Measurements from ENCODE around the gene NPEPL1. TPM values are rescaled to one million over a fixed set of nuclear protein-coding genes. Genes with fewer than 3 reads are reported as not detected.

The NPEPL1 gene
- total RNA-seq, 4 donors from 2014 or later: 21.7 to 37.9 (median 29.7) TPM

DNA sequence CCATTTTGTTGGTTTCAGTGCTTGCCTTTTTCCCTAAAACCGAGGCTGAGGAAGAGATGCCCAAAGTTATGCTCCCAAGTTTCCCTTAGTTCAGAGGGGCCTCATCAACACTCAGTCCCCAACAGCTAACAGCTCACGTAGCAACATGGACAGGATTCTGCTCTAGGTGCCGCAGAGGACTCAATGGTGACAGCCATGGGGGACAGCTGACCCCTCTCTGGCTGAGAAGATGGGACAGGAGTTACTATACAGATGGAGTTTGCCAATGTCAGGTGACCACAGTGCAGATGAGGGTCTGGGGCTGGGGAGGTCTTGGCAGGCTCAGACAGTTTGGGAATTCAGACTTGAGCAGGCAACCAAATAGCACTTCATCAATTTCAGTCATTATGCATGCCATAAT is 67.3 kb downstream of the NPEPL1 start:
- TF ChIP-seq, protein P1, sequence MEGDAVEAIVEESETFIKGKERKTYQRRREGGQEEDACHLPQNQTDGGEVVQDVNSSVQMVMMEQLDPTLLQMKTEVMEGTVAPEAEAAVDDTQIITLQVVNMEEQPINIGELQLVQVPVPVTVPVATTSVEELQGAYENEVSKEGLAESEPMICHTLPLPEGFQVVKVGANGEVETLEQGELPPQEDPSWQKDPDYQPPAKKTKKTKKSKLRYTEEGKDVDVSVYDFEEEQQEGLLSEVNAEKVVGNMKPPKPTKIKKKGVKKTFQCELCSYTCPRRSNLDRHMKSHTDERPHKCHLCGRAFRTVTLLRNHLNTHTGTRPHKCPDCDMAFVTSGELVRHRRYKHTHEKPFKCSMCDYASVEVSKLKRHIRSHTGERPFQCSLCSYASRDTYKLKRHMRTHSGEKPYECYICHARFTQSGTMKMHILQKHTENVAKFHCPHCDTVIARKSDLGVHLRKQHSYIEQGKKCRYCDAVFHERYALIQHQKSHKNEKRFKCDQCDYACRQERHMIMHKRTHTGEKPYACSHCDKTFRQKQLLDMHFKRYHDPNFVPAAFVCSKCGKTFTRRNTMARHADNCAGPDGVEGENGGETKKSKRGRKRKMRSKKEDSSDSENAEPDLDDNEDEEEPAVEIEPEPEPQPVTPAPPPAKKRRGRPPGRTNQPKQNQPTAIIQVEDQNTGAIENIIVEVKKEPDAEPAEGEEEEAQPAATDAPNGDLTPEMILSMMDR (IDR thresholded peaks at IDR 0.05): no peak
- TF ChIP-seq POLR2A (IDR thresholded peaks at IDR 0.05): no peak
- H3K4me3 ChIP-seq (ENCODE audit: low read depth, poor library complexity, severe bottlenecking): no peak overlapping the region
- peak in 1 of 2 donors; percentile 54 for DNase-seq (ENCODE audit: low spot score in 2 of 2)
- WGBS, 2 donors: 84 to 86% methylated on average over 3 of the region's 3 CpGs
- intact Hi-C loops (cut with DNase I; ENCODE audit: low total_unique reads): no loop called here

DNA sequence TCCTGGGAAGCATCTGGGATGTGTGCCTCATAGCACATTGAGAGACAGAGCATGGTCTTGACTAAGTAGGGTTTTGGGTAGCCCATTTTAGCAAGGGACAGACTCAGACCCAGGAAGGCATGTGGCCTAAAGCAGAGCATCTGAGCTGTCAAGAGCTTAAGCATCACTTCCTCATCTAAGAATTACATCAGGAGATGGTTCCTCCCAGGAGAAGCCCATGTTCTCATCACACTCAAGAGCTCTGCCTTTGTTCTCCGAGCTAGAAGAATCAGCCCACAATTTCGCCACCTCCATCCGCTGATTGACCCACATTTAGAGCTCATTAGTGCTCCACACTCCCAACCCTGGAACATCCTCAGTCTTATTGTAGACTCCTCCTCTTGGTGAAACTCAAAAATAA is 68.3 kb downstream of the NPEPL1 start:
- H3K4me3 ChIP-seq (ENCODE audit: low read depth, poor library complexity, severe bottlenecking): no peak overlapping the region
- WGBS, 2 donors: 77 to 90% methylated on average over 3 of the region's 3 CpGs
- intact Hi-C loops (cut with DNase I; ENCODE audit: low total_unique reads): no loop called here
- TF ChIP-seq POLR2A (IDR thresholded peaks at IDR 0.05): no peak
- TF ChIP-seq, protein P1 (IDR thresholded peaks at IDR 0.05): no peak
- no peak for DNase-seq (ENCODE audit: low spot score in 2 of 2)

DNA sequence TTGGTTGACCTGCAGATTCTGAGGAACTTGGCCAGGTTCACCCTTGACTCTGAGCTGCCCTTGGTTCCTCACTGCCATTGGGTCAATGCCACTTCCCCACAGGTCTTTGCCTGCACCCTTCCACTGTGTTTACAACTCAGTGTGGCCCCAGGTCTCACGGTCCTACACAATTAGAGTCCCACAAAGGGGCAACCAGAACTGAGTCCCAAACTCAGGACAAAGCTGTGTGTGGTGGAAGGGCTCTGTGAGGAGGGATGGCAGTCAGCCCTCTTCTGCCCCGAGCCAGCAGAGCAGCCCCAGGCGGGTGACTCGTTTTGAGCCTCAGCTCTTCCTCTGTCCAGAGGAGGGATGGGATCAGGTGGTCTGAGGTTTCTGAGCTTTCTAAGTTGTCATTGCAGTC is 69.5 kb downstream of the NPEPL1 start:
- no peak overlapping the region for H3K4me3 ChIP-seq (ENCODE audit: low read depth, poor library complexity, severe bottlenecking)
- no peak for TF ChIP-seq POLR2A (IDR thresholded peaks at IDR 0.05)
- TF ChIP-seq, protein P1 (IDR thresholded peaks at IDR 0.05): no peak
- 85 to 87% methylated on average over 4 of the region's 4 CpGs for WGBS, 2 donors
- peak in 1 of 2 donors; percentile 54 for DNase-seq (ENCODE audit: low spot score in 2 of 2)
- intact Hi-C loops (cut with DNase I; ENCODE audit: low total_unique reads): no loop called here

DNA sequence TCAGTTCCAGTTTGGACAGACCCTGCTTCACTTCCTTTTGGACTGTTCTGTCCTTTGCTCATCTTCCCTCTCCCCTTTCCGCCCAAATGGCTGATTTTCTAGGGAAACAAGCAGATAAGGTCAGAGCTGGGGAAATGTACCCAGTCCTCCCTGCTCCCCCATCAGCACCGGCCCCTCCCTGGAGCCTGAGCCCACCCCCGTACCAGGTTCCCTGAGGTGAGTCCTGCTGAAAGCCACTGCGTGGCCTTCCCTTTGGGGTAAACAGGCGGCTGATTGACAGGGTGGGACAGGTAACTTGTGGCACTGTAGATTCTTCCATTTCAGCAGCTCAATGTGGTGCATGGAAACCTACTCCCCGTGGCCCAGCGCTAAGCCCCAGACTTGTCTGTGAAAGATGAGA is 70.5 kb downstream of the NPEPL1 start:
- intact Hi-C loops (cut with DNase I; ENCODE audit: low total_unique reads): no loop called here

More for the DNA sequence above, 70.5 kb downstream of the NPEPL1 start:
- TF ChIP-seq POLR2A (IDR thresholded peaks at IDR 0.05): no peak
- TF ChIP-seq, protein P1 (IDR thresholded peaks at IDR 0.05): no peak
- WGBS, 2 donors: 83 to 93% methylated on average over 7 of the region's 7 CpGs
- DNase-seq (ENCODE audit: low spot score in 2 of 2): peak in 1 of 2 donors; percentile 68
- H3K4me3 ChIP-seq (ENCODE audit: low read depth, poor library complexity, severe bottlenecking): no peak overlapping the region

Other genes with a start within 250 kb of the NPEPL1 start
- gene APCDD1L, start 177.4 kb upstream of the NPEPL1 start, total RNA-seq: 1 to 10 TPM in 3 of 4 donors, under 1 TPM in 1; 0.49 to 2.4 (median 1.4) TPM
- 10 to 100 TPM; 36.0 to 52.1 (median 44.2) TPM for gene STX16, start 41.5 kb upstream of the NPEPL1 start, total RNA-seq
- gene GNAS-AS1, start 158.1 kb downstream of the NPEPL1 start, total RNA-seq: under 1 TPM in 1 of 4 donors, not detected in 3; 0.39 TPM
- gene GNAS, start 159.9 kb downstream of the NPEPL1 start, total RNA-seq: 100 to 1,000 TPM; 335 to 473 (median 391) TPM